Thyroid gland (tissue), 4 donors: Measurements from ENCODE around the gene SYTL2. TPM values are rescaled to one million over a fixed set of nuclear protein-coding genes. Genes with fewer than 3 reads are reported as not detected.

Experiments used
- DNase-seq, 2 donors: peaks; one replicate each; pipeline ENCODE4 v3.0.0-alpha.2; 2019
- H3K27ac ChIP-seq, 3 donors: fragments of 200-600 bp; sonication (generic); 1 replicate in 2 of 3; 2 replicates in 1 of 3; pipeline ENCODE4 v1.5.1; 2016 to 2019; ENCODE audit warnings: mild to moderate bottlenecking in 1 of 3, moderate library complexity in 1 of 3
- H3K27me3 ChIP-seq: fragments of 200-600 bp; sonication (generic); one replicate; pipeline ENCODE4 v1.5.1; 2019
- H3K36me3 ChIP-seq, 2 donors: fragments of 200-600 bp; sonication (generic); one replicate each; pipeline ENCODE4 v1.5.1; 2016 to 2019
- H3K4me1 ChIP-seq, 2 donors: fragments of 200-600 bp; sonication (generic); one replicate each; pipeline ENCODE4 v1.5.1; 2017 to 2019
- H3K4me3 ChIP-seq, 3 donors: fragments of 200-600 bp; sonication (generic); replicated peaks in 1 of 3; 1 replicate in 2 of 3; 2 replicates in 1 of 3; pipeline ENCODE4 v1.5.1; 2016; ENCODE audit warnings: mild to moderate bottlenecking in 1 of 3
- H3K9me3 ChIP-seq: fragments of 200-600 bp; sonication (generic); one replicate; pipeline ENCODE4 v1.5.1; 2017
- CTCF ChIP-seq, 6 experiments: fragments of 200-600 bp in 3 of 6; fragments of 450-650 bp in 3 of 6; sonication (generic) in 3 of 6; IDR thresholded peaks; one replicate each; pipeline ENCODE4 v1.5.1; 2016 to 2019; ENCODE audit warnings: antibody characterized with exemption in 6 of 6, mild to moderate bottlenecking in 2 of 6, inconsistent platforms in 1 of 6, moderate library complexity in 1 of 6
- POLR2A ChIP-seq, 2 donors: fragments of 450-650 bp; IDR thresholded peaks; one replicate each; pipeline ENCODE4 v1.6.1; 2017; ENCODE audit warnings: antibody characterized with exemption in 2 of 2, mild to moderate bottlenecking in 2 of 2, moderate library complexity in 1 of 2
- WGBS, 2 donors: methylation state at CpG; one replicate each; pipeline ENCODE4 v1.1.5; 2017; 5-methylcytosine and 5-hydroxymethylcytosine counted together
- intact Hi-C: fragments of 100-400 bp; cut with DNase I; formaldehyde crosslinking; loops from one replicate; pipeline ENCODE4 v1.15.1; 2023
- total RNA-seq, 4 donors: library from RNA; depleted of rRNA; stranded (reverse); fragments of >200 nt; gene quantifications; one replicate each; pipeline ENCODE4 v1.2.3, GENCODE V29; 2016

Gene SYTL2
- total RNA-seq, 4 donors from 2014 or later, result 4.5 to 18.8 (median 9.0) TPM

DNA sequence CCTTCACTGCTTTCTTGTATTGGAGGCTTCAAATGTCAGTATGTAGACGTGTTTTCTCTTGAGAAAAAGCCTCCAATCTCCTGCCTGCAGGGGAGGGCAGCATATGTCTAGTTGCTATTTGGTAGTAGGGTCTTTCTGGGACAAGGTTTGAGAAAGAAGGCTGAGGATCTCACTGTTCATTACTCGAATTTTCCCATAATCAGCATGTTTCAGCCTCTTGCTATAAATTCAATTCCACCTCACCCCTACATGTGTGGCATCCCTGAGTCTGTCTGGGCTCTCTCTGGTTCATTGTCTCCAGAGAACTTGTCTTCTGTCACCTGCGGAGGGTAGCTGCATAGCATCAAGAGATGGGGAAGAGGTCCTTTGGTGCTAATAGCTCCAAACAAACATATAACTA is 24.8 kb upstream of the SYTL2 start:
- H3K36me3 ChIP-seq, result no peaks in the 10 kb centered on the region
- H3K4me1 ChIP-seq, result no peaks in the 10 kb centered on the region
- intact Hi-C loops, result no loop called here
- 67 to 70% methylated on average over 3 of the region's 3 CpGs for WGBS, 2 donors
- TF ChIP-seq CTCF (IDR thresholded peaks at IDR 0.05) (no peak), POLR2A (IDR thresholded peaks at IDR 0.05) (no peak)
- no peaks in the 10 kb centered on the region for H3K9me3 ChIP-seq
- H3K4me3 ChIP-seq, result no peak overlapping the region
- DNase-seq, result no peak
- H3K27me3 ChIP-seq, result no peaks in the 10 kb centered on the region
- no peak overlapping the region for H3K27ac ChIP-seq

GRCh38 chr11:85835263-85835662 is 24.3 kb upstream of the SYTL2 start:
- no peak for DNase-seq
- Histone ChIP-seq H3K4me1 (no peaks in the 10 kb centered on the region), H3K27ac (no peak overlapping the region), H3K27me3 (no peaks in the 10 kb centered on the region), H3K36me3 (no peaks in the 10 kb centered on the region), H3K9me3 (no peaks in the 10 kb centered on the region), H3K4me3 (no peak overlapping the region)
- WGBS, 2 donors, result 88 to 91% methylated on average over 1 of the region's 1 CpG
- TF ChIP-seq CTCF (IDR thresholded peaks at IDR 0.05) (no peak), POLR2A (IDR thresholded peaks at IDR 0.05) (no peak)
- intact Hi-C loops, result no loop called here

- intact Hi-C loops, result no loop called here
- Histone ChIP-seq H3K4me1 (peaks cover 0 to 6% of the 10 kb centered on the region in 2 donors), H3K27ac (no peak overlapping the region), H3K27me3 (no peaks in the 10 kb centered on the region), H3K9me3 (no peaks in the 10 kb centered on the region), H3K4me3 (no peak overlapping the region), H3K36me3 (no peaks in the 10 kb centered on the region)
- DNase-seq, result no peak
- TF ChIP-seq POLR2A (IDR thresholded peaks at IDR 0.05) (no peak), CTCF (IDR thresholded peaks at IDR 0.05) (no peak)
These were observed 20.1 kb upstream of the SYTL2 start for GRCh38 chr11:85831050-85831449.

DNA sequence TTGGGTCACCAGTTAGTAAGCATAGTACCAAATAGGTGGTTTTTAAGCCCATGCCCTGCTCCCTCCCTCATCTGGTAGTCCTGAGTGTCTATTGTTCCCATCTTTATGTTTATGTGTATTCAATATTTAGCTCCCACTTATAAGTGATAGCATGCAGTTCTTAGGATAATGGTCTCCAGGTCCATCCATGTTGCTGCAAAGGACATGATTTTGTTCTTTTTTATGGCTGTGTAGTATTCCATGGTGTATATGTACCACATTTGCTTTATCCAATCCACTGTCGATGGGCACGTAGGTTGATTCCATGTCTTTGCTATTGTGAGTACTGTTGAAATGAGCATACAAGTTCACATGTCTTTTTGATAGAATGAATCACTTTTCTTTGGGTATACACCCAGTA is 18.2 kb upstream of the SYTL2 start:
- DNase-seq, result no peak
- WGBS, 2 donors, result 97 to 100% methylated on average over 2 of the region's 2 CpGs

DNA sequence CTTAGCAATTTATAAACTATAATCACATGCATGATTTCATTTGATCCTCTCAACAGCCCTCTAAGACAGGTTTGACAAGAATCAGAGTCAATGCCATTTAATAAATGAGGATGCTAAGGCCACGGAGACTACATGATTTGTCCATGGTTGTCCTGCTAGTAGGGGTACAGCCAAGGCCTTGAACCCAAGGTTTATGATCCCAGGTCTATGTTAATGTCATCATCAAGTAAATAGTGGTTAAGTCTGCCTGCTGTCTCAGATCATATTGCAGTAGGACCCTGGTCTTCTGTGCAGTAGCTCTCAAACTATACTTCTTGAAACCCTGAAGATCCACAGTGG is 17.7 kb upstream of the SYTL2 start:
- H3K27ac ChIP-seq, result no peak overlapping the region
- 67 to 77% methylated on average over 1 of the region's 1 CpG for WGBS, 2 donors
- peaks cover 0 to 6% of the 10 kb centered on the region in 2 donors for H3K4me1 ChIP-seq
- H3K36me3 ChIP-seq, result no peaks in the 10 kb centered on the region
- no peak for TF ChIP-seq POLR2A (IDR thresholded peaks at IDR 0.05)
- TF ChIP-seq CTCF (IDR thresholded peaks at IDR 0.05), result no peak
- no peak for DNase-seq
- H3K4me3 ChIP-seq, result no peak overlapping the region
- H3K27me3 ChIP-seq, result no peaks in the 10 kb centered on the region
- intact Hi-C loops, result no loop called here
- H3K9me3 ChIP-seq, result no peaks in the 10 kb centered on the region

More for the DNA sequence above, 18.2 kb upstream of the SYTL2 start:
- TF ChIP-seq POLR2A (IDR thresholded peaks at IDR 0.05) (no peak), CTCF (IDR thresholded peaks at IDR 0.05) (no peak)
- peaks cover 0 to 6% of the 10 kb centered on the region in 2 donors for H3K4me1 ChIP-seq
- intact Hi-C loops, result no loop called here
- H3K27me3 ChIP-seq, result no peaks in the 10 kb centered on the region
- H3K36me3 ChIP-seq, result no peaks in the 10 kb centered on the region
- no peaks in the 10 kb centered on the region for H3K9me3 ChIP-seq
- H3K27ac ChIP-seq, result no peak overlapping the region
- no peak overlapping the region for H3K4me3 ChIP-seq
